HG02938 (cell line): ENCODE measurements around the gene ECPAS.
"Not testable (repeated sequence)": the region's sequence is repeated elsewhere in the genome, so short reads cannot be mapped to it uniquely, and the experiment has no call there.

ENCODE experiments used
- ATAC-seq: cut with Tn5 transposase; IDR thresholded peaks from one replicate; pipeline ENCODE4 v1.9.1; 2021; ENCODE audit warnings: mild to moderate bottlenecking, moderate library complexity; ENCODE audit not compliant: unreplicated experiment

ECPAS gene, protein sequence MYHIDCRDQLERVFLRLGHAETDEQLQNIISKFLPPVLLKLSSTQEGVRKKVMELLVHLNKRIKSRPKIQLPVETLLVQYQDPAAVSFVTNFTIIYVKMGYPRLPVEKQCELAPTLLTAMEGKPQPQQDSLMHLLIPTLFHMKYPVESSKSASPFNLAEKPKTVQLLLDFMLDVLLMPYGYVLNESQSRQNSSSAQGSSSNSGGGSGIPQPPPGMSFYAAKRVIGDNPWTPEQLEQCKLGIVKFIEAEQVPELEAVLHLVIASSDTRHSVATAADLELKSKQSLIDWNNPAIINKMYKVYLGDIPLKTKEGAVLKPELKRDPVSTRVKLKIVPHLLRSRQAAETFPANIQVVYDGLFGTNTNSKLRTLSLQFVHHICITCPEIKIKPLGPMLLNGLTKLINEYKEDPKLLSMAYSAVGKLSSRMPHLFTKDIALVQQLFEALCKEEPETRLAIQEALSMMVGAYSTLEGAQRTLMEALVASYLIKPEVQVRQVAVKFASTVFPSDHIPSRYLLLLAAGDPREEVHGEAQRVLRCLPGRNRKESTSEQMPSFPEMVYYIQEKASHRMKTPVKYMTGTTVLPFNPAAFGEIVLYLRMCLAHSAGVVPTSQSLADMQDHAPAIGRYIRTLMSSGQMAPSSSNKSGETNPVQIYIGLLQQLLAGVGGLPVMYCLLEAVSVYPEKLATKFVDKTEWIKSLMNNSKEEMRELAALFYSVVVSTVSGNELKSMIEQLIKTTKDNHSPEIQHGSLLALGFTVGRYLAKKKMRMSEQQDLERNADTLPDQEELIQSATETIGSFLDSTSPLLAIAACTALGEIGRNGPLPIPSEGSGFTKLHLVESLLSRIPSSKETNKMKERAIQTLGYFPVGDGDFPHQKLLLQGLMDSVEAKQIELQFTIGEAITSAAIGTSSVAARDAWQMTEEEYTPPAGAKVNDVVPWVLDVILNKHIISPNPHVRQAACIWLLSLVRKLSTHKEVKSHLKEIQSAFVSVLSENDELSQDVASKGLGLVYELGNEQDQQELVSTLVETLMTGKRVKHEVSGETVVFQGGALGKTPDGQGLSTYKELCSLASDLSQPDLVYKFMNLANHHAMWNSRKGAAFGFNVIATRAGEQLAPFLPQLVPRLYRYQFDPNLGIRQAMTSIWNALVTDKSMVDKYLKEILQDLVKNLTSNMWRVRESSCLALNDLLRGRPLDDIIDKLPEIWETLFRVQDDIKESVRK (N-terminal part only)

GRCh38 chr9:111483858-111484571 lies at the start of gene ECPAS:
Gene ECPAS, minus strand, starts transcription at chr9:111484383. Its CDS starts 11,465 bp downstream, at chr9:111472918.
- peak; percentile 50 for ATAC-seq

DNA sequence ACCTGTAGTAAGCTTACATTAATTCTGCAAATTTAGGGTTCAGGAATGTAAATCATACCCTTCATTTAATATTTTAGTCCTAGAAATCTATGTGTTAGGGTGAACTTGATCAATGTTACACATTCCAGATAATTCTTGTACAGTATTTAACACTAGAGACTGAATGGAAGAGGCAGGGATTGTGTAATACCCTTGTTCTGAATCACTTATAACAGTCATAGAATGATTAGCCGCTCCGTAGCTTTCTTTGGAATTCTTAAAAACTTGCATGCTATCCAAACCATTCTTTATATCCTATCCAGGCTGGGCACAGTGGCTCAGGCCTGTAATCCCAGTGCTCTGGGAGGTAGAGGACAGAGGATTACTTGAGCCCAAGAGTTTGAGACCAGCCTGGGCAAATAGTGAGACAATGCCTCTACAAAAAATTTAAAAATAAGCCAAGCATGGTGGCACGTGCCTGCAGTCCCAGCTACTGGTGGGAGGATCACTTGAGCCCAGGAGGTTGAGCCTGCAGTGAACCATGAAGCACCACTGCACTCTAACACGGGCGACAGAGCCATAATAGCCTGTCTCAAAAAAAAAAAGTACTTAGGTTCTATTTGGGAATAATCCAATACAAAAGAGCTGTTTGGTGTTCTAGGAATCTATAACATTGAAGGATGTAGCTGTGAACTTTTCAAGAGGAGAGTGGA lies 49.1 kb upstream of the ECPAS start:
- no peak for ATAC-seq

GRCh38 chr9:111531716-111532115 lies 47.5 kb upstream of the ECPAS start:
- no peak for ATAC-seq

DNA sequence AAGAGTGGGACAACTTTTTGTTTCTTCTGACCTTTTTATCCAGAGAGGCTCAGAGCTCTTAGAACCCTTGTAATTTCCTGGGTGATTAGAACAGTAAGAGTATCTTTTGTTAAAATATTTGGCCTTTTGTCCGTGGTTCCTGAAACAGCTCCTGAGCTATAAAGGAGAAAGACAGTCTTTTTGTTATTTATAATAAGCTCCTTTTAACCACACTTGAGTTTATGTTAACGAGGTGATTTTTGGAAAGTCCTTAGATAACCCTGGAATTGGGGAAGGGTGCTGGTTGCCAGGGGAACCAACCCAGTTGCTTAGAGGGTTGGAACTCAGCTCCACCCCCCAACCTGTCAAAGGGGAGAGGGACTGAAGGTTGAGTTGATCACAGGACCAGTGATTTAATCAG lies 45.6 kb upstream of the ECPAS start:
- ATAC-seq = no peak

GRCh38 chr9:111527347-111527746 lies 43.2 kb upstream of the ECPAS start:
- no peak for ATAC-seq

DNA sequence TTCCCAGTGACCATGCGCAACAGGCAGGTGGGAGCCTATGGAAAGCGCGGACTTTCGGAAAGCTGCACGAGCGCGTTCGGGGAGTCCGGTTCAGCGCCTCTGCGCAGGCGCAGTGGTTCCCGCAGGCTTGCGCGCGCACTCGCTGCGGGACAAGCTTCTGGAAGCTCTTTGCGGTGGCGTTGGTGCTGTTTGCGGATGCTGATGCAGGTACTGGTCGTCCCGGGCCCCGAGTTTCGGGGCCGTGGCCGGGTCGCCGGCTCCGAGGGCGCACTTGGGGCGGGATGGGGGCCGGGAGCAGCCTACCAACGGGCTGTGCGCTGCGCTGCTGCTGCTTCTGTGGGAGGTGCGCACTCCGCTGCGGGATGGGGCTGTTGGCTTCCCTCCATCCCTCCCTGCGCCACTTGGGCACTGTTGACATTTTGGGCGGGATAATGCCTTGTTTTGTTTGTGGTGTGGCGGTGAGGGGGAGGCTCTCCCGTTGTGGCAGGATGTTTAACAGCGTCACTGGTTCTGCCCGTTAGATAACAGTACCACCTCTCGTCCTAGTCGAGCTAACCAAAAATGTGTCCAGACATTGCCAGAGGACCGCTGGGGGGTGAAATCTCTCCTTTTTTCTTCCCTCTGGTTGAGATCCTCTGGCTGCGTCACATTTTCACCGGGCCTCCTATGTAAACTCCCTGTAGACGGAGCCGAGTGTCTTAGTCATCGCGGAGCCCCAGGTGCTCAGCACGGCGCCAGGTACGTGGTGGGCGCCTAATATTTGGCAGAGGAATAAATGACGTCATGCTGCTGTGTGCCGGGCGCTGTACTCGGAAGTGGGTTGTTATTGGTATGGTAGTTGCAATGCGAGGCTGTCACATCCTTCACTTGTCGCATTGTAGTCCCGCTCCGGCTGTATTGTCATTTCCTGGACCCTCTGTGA lies 41.1 kb upstream of the ECPAS start, which contains the start of gene ZNF483:
TSS of gene ZNF483 (plus strand) at position 124 of the 922 bp plus-strand sequence. CDS start 2,217 bp downstream, outside the sequence.
- ATAC-seq = no peak

- ATAC-seq = no peak
These were observed 40.5 kb upstream of the ECPAS start for GRCh38 chr9:111524731-111525055.

GRCh38 chr9:111516061-111516465 lies 31.9 kb upstream of the ECPAS start:
- no peak for ATAC-seq

DNA sequence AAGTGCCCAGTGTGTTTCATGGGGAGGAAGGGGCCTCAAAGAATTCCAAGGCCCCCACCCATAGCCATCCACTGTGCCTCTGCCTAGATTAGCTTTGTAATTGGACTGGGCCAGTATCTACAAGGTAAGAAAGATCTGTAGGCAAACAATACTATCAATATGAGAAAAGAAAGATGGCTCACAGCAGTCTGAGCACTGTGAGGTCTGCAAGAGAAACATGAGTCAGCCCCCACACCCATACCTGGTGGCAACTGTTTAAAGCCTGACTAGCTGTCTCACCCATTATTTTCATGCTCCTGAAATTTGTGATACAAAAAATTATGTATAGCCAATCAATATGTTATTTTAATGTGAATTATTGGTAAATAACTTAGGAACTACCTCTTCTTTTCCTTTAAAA lies 30.8 kb upstream of the ECPAS start:
- ATAC-seq = no peak

GRCh38 chr9:111511581-111511980 lies 27.4 kb upstream of the ECPAS start:
- not testable (repeated sequence) for ATAC-seq

- ATAC-seq = no peak
These were observed 18.3 kb upstream of the ECPAS start for GRCh38 chr9:111502506-111502905.

DNA sequence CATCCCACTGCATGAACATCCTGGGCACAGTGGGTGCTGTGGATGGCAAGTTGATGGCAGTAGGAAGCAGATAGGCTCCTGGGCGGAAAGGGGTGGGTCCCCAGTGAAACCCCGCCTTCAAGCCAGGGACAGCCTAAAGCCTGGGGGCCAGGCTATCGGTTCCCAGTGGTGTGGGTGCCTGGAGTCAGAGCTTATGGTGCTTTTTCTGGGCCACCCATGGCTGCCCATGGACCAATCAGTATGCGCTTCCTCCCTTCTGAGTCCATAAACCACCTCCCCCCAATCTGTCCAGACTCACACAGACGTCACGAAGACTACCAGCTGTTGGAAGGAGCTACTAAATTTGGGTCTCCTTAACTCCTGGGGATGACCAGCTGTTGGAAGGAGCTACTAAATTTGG lies 17.5 kb upstream of the ECPAS start:
- ATAC-seq = no peak

GRCh38 chr9:111501005-111501562 lies 16.9 kb upstream of the ECPAS start:
- ATAC-seq = no peak

GRCh38 chr9:111497196-111497595 lies 13.0 kb upstream of the ECPAS start:
- not testable (repeated sequence) for ATAC-seq

GRCh38 chr9:111484572-111484894 lies 350 bp upstream of the ECPAS start:
- ATAC-seq = no peak

- peak; percentile 27 for ATAC-seq
These were observed 735 bp downstream of the ECPAS start for GRCh38 chr9:111483439-111483857.

DNA sequence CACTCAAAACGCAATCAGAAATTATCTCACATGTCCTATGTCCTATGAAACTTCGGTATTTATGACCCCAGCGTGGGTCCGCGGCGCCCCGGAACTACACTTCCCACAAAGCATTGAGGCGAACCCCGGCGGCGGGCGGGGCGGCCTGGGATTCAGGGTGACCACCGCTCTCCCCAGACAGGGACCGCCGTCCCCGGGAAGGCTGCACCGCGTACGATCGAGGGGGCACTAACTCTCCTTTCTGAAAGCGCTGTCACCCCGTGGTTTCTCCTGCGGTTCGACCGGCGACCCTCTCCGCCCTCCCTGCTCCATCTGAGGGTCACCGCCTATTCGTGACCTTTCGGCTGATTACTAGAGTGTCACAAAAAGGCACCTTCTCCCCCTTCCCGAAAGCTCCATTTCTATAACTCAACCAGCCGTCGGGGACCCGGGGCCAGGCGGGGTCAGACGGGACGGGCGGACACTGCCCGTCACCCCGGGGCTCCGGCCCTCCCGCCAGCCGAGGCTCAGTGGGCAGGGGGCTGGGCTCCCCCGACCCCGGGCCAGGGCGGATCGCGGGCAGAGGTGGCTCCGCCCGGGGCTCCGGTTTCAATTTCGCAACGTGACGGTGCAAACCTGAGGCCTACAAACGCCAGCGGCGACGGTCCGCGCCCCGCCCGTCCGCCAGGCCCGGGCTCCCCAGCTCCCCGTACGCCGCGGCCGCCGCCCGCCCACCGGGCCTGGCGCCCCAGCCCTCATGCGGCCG lies 1.3 kb downstream of the ECPAS start:
- peak; percentile 54 for ATAC-seq
